HepG2 (cell line): ENCODE results near the gene ANTXR1. TPM values are rescaled to one million over a fixed set of nuclear protein-coding genes. Genes with fewer than 3 reads are reported as not detected.
A peak's percentile ranks its signal among the peaks of the same experiment; 100 is the strongest.

Source experiments
- ATF5 ChIP-seq: sonication (generic); formaldehyde crosslinking; IDR thresholded peaks from 2 replicates; pipeline ENCODE4 v1.4.0; 2020; ENCODE audit warnings: mild to moderate bottlenecking, low read depth, missing genetic modification reagents
- CHD4 ChIP-seq: fragments of 200-600 bp; sonication (generic); IDR thresholded peaks from 2 replicates; pipeline ENCODE4 v1.7.0; 2017; ENCODE audit warnings: mild to moderate bottlenecking, low read length, borderline replicate concordance
- CREB1 ChIP-seq, 2 experiments: fragments of 450-650 bp in 1 of 2; IDR thresholded peaks; 2 replicates each; pipeline ENCODE4 v1.6.1; 2016 to 2017; ENCODE audit warnings: control low read depth in 1 of 2, mild to moderate bottlenecking in 1 of 2, missing compliant biosample characterization in 1 of 2, missing genetic modification characterization in 1 of 2
- FOXO4 ChIP-seq: sonication (generic); formaldehyde crosslinking; conservative IDR thresholded peaks from 2 replicates; pipeline ENCODE4 v1.8.1; 2023; ENCODE audit warnings: missing genetic modification reagents
- ISL2 ChIP-seq: sonication (generic); formaldehyde crosslinking; IDR thresholded peaks from 2 replicates; pipeline ENCODE4 v1.5.0; 2020; ENCODE audit warnings: missing genetic modification reagents
- KLF12 ChIP-seq: sonication (generic); formaldehyde crosslinking; IDR thresholded peaks from 2 replicates; pipeline ENCODE4 v1.4.0; 2020; ENCODE audit warnings: missing genetic modification reagents, borderline replicate concordance
- MATR3 ChIP-seq: sonication (generic); formaldehyde crosslinking; IDR thresholded peaks from 2 replicates; pipeline ENCODE4 v1.4.0; 2020; ENCODE audit warnings: missing genetic modification reagents
- NFE2 ChIP-seq: sonication (generic); formaldehyde crosslinking; IDR thresholded peaks from 2 replicates; pipeline ENCODE4 v1.4.0; 2020; ENCODE audit warnings: missing genetic modification reagents
- PPARG ChIP-seq: conservative IDR thresholded peaks from 2 replicates; pipeline ENCODE4 v1.6.1; 2016; ENCODE audit warnings: missing biosample characterization, missing genetic modification reagents
- SUZ12 ChIP-seq: fragments of 150-350 bp; IDR thresholded peaks from 2 replicates; pipeline ENCODE4 v1.6.1; 2014; ENCODE audit warnings: low read depth, low read length
- TFDP2 ChIP-seq: sonication (generic); formaldehyde crosslinking; IDR thresholded peaks from 2 replicates; pipeline ENCODE4 v1.4.0; 2020; ENCODE audit warnings: missing genetic modification reagents
- TMF1 ChIP-seq: sonication (generic); formaldehyde crosslinking; IDR thresholded peaks from 2 replicates; pipeline ENCODE4 v1.8.1; 2022; ENCODE audit warnings: low read depth, missing genetic modification reagents
- ZNF274 ChIP-seq: sonication (generic); formaldehyde crosslinking; IDR thresholded peaks from 2 replicates; pipeline ENCODE4 v1.5.1; 2020; ENCODE audit warnings: mild to moderate bottlenecking, missing genetic modification reagents
- ZNF329 ChIP-seq: sonication (generic); formaldehyde crosslinking; IDR thresholded peaks from 2 replicates; pipeline ENCODE4 v1.9.0; 2021; ENCODE audit warnings: low read depth, mild to moderate bottlenecking, missing genetic modification reagents
- ZNF331 ChIP-seq: sonication (generic); formaldehyde crosslinking; IDR thresholded peaks from 2 replicates; pipeline ENCODE4 v1.4.0; 2020; ENCODE audit warnings: missing genetic modification reagents
- ZNF407 ChIP-seq: sonication (generic); formaldehyde crosslinking; IDR thresholded peaks from one replicate; pipeline ENCODE4 v1.5.1; 2020; ENCODE audit warnings: mild to moderate bottlenecking, missing genetic modification reagents; ENCODE audit errors: not compliant biosample characterization
- ZNF446 ChIP-seq: sonication (generic); formaldehyde crosslinking; IDR thresholded peaks from 2 replicates; pipeline ENCODE4 v1.5.0; 2020; ENCODE audit warnings: mild to moderate bottlenecking, missing genetic modification reagents
- ZNF644 ChIP-seq: IDR thresholded peaks from 2 replicates; pipeline ENCODE4 v1.6.1; 2016; ENCODE audit warnings: low read depth
- polyA plus RNA-seq, 8 experiments: library from polyadenylated mRNA; depleted of rRNA in 3 of 8; stranded (reverse) in 7 of 8; unstranded in 1 of 8; fragments of >200 nt; fragmentation: Illumina TruSeq in 4 of 8; extraction: Trizol in 4 of 8; gene quantifications; 2 replicates each; pipeline versions ENCODE4 v1.2.1 to v1.2.3, GENCODE V29; 2011 to 2016; ENCODE audit warnings: low read depth in 4 of 8, missing spikeins in 1 of 8, mixed read lengths in 1 of 8; ENCODE audit not compliant: insufficient read depth in 1 of 8
- total RNA-seq, 5 experiments: library from RNA; depleted of rRNA; stranded (reverse); fragments of >200 nt; fragmentation: Illumina TruSeq; extraction: Trizol; gene quantifications; 2 replicates each; pipeline ENCODE4 v1.2.3, GENCODE V29; 2016; ENCODE audit warnings: low read depth in 1 of 5

The ANTXR1 gene
- total and polyA plus RNA-seq, 2 of the 13 experiments (the other 11 are each of a cell fraction or from before 2014, with no cell fraction given), result 4.5 to 12.7 TPM

- TF ChIP-seq ZNF407 (CRISPR knock-in tag), result peak; percentile 56
- no peak for TF ChIP-seq FOXO4 (CRISPR knock-in tag)
- no peak for TF ChIP-seq ISL2 (CRISPR knock-in tag)
- peak; percentile 35 for TF ChIP-seq ZNF331 (CRISPR knock-in tag)
- TF ChIP-seq TFDP2 (CRISPR knock-in tag), result peak; percentile 35; the same call in 1 of the 2 replicates
- no peak for TF ChIP-seq ZNF644 (CRISPR knock-in tag)
- TF ChIP-seq TMF1 (CRISPR knock-in tag), result no peak
- no peak for TF ChIP-seq NFE2
- no peak for TF ChIP-seq CREB1 (IDR thresholded peaks at IDR 0.05)
- no peak for TF ChIP-seq CREB1 (CRISPR knock-in tag; IDR thresholded peaks at IDR 0.05)
- TF ChIP-seq ZNF329 (CRISPR knock-in tag), result no peak
- peak; percentile 53 for TF ChIP-seq PPARG (CRISPR knock-in tag)
- no peak for TF ChIP-seq ZNF274 (CRISPR knock-in tag)
- no peak for TF ChIP-seq SUZ12
- no peak for TF ChIP-seq ATF5 (CRISPR knock-in tag)
- no peak for TF ChIP-seq ZNF446 (CRISPR knock-in tag)
- no peak; the same call in none of the 2 replicates for TF ChIP-seq CHD4
- no peak for TF ChIP-seq KLF12 (CRISPR knock-in tag)
- no peak for TF ChIP-seq MATR3
These were observed 164.2 kb downstream of the ANTXR1 start (continued) for GRCh38 chr2:69177063-69177771.
